G401 (cell line): ENCODE data around the gene AGAP1. TPM values are rescaled to one million over a fixed set of nuclear protein-coding genes. Genes with fewer than 3 reads are reported as not detected.

Source experiments
- DNase-seq: peaks from one replicate; pipeline ENCODE4 v3.0.0-alpha.2; 2015; ENCODE audit warnings: low spot score
- in situ Hi-C: cut with HindIII; loops from 2 replicates; pipeline ENCODE4 v1.10.0; 2016; ENCODE audit warnings: low sequenced_read_pairs, mixed read lengths
- total RNA-seq: library from RNA; depleted of rRNA; stranded (reverse); fragments of >200 nt; shearing (Covaris generic); gene quantifications from 2 replicates; pipeline ENCODE4 v1.2.3, GENCODE V29; 2014

The AGAP1 gene
- total RNA-seq, 1 experiment from 2014 or later, result 14.4 TPM

DNA sequence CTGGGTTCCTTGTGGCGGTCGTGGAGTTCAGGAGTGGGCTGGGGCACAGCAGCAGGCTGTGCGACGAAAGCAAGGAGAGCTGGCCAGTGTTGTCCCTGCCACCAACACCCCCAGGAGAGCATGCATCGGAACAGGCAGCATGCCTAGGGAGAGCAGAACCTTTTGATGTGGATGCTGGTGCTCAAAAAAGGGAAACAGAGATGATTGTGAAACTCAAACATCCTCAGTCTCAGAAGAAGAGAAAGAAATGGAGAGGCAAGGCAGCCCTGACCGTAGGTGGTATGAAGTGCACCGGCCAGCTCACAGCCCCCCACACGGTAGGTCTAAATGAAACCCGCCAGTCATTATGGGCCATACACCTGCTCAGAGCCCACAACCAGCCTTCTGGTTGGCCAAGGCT is 420.9 kb downstream of the AGAP1 start:
- in situ Hi-C loops, result no loop called here

DNA sequence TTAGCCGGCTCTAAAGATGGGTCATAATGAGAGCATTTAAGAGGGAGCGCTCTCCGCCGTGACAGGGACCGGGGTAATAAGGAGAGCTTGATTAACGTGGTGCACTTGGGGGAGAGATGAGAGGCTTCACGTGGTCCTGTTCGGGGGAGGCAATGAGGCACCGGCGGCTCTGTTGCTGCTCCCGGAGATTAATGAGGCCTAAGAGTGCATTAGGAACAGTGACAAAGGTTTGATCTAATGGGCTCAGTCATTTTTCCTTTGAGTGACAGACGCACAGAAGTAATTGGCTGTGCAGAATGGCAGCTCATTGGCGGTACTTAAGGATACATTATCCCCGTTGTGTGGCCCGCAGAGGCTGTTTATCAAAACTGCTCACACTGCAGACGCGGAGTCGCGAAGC is 423.7 kb downstream of the AGAP1 start:
- in situ Hi-C loops, result no loop called here
- DNase-seq, result no peak

More for the DNA sequence above, 420.9 kb downstream of the AGAP1 start:
- no peak for DNase-seq

DNA sequence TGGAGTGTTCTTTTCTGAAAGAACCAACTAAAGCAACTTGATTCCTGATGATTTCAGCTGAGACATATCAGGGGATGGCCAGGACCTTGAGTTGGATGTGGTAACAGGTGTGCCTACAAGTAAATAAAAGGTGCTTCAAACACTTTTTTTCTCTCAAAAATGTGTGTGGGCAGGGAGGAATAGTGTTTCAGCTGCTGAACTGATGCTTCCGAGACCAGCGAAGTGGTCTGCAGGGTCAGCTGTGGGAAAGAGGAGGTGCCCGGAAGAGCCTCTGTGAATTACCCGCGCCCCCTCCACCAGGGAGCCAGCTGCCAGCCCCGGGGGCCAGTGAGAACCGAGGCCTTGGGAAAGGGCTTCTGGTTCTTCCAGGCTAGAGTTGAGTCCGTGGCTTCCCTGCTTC is 425.0 kb downstream of the AGAP1 start:
- no peak for DNase-seq
- in situ Hi-C loops, result no loop called here

DNA sequence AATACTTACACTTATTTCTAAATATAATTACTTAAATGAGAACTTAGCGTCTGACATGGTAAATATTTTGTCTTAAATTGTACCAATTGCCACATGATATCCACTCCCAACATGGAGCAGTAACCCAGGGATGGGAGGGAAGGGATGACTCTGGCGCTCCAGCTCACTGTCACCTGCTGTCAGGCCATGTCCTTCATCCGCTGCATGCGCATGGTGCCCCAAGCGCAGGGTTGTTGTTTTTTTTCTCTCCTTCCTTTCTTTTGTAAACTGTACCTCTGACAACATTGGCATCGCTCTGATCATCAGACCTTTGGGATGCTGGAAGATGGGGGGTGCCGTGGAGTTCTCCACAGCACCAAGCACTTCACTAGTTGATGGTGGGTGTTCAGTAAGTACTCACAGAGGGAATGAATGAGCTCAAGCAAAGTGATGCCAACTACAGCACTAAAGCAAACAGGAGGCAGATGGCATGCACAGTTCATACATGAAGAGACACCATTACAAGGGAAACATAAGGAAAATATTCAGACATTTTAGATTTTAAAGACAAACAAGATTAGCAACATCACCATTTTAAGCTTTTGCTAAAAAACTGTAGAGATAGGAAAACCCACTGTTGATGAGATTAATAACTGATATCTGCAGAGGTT is 426.5 kb downstream of the AGAP1 start:
- no peak for DNase-seq
- in situ Hi-C loops, result no loop called here

DNA sequence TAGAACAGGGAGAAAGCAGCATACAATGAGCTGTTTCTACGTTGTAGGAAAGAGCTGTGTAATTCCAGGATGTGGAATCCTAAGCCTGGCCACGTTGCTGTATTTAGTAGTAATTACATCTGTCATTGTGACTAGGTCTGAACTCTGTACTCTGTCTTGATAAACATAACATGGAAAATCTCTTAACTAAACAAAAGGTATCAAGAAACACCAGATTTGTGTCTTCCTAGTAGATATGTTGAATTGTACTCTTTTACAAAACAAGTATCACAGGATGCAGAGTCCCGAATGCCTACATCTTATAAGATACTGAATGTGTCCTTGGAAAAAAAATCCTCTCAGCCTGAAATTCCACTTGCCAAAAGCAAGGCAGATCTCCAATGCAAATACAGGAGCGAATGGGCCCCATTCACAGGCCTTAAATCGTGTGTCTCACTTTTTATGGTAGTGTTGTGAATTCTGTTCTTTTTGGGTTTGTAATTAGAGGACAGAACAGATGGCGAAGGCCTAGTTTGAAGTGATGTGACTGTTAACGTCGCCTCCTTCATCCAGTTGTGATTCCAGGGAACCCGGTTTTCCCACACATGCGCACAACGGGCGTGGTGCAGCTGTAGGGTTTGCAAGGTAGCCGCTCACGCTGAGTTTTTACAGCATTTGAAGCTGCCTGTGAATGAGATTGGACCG is 427.8 kb downstream of the AGAP1 start:
- in situ Hi-C loops, result no loop called here

DNA sequence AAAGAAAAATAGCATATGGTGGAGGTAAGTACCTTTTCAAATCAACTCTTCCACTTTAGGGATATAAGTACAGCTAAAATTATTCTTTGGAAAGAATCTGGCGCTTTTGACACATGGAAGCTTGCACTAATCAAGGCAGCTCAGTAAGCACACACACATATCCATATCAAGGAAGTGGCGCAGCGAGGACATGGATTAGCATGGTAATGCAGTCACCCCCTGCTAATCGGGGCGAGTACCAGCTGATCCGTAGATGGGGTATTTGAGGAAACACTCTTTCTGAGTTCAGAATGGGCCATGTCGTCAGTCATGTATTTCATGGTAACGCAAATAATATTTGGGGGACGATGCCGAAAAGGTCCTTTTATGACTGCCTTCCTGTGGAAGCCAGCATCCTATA is 429.0 kb downstream of the AGAP1 start:
- no peak for DNase-seq
- in situ Hi-C loops, result no loop called here

More for the DNA sequence above, 427.8 kb downstream of the AGAP1 start:
- DNase-seq, result no peak

DNA sequence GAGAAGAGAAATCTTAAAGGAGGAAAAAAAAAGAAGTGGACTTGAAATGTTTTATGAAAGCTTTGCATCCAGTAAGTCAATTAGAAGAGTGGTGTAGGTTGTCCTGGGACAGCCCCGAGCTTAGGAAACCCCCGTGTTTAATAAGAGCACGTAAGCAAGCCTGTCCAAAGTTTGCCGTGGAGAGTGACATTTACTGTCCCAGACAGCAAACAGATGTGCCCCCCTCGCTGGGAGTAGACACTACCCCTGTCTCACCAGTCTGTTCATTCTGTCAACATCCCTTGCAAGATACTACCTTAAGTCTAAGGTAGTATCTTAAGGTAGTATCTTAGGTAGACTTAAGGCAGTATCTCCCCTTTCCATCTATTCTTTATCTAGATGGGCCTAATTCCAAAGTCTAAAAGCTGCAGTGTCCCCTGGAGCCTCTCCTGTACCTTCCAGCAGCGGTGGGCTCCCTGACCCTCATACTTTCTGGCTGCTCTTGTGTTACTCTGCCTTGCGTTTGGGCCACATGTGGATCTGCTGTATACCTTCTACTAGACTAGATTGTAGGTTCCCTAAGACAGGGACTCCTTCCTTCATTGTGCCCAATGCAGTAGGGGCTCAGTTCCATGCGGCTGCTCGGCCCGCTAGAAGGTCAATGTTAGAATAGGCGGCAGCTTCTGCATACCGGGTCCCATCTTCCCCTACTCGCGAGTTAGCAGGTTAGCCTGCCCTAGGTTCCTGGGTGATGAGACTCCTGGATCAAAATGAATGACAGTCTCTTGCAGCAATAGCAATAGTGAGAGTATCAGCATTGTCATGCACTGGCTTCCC is 430.2 kb downstream of the AGAP1 start:
- in situ Hi-C loops, result no loop called here
- no peak for DNase-seq

DNA sequence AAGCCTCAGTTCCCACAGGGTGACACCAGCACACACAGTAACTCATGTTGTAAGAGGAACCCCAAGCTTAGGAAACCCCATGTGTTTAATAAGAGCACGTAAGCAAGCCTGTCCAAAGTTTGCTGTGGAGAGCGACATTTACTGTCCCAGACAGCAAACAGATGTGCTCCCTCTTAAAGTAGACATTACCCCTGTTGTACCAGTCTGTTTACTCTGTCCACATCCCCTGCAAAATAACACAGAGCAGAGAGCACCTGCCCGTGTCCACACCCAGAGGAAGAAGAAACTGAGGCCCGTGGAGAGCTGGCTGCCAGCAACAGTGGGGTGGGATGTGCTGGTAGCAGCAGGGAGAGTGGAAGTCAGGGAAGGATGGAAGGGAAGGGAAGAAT is 430.8 kb downstream of the AGAP1 start:
- DNase-seq, result no peak
- in situ Hi-C loops, result no loop called here

DNA sequence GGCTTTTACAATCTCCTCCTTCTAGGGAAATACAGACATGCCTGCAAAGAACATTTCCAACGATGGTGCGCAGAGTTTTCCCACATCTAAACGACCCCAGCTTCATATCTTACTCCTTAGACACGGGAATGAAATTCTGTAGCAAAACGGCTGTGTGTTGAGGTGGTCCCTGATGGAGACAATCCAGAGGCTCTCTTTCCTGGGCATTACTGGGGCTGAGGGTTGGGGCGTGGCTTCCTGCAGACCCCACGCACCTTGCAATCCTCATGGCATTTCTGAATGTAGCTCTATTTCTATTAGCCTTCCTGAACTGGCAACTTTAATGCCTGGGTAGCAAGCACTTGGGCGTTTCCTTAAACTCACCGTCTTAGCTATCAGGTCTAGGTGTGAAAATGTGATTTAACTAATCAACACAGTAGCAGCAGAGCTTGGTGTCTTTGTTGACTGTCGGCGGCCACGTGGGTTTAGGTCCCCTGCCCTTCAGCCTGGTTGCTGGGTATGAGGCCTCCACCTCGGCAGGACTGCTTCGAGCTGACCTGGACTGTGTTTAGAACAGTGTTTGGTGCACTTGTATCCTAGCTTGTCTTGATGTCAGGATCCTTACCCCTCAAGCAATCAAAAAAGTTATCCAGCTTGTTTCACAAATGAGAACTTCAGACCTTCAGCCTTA is 431.5 kb downstream of the AGAP1 start:
- DNase-seq, result no peak
- in situ Hi-C loops, result no loop called here

DNA sequence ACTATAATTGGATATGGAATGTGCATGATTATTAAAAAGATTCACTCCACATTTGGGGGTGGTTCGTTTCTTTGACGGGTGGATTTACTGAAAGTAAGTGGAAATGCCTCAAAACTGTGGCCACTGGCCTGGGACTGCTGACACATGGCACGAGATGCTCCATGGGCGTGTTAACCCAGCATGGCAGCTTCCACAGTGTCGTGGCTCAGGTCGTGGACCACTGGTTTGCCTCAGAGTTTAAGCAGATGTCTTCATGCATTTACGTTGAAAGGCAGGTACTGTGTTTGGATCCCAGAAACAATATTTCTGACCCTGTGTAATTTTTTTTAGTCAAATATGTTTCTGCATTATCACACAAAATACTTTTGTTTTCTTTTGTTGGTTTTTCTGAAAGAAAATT is 432.4 kb downstream of the AGAP1 start:
- in situ Hi-C loops, result no loop called here
- DNase-seq, result no peak

DNA sequence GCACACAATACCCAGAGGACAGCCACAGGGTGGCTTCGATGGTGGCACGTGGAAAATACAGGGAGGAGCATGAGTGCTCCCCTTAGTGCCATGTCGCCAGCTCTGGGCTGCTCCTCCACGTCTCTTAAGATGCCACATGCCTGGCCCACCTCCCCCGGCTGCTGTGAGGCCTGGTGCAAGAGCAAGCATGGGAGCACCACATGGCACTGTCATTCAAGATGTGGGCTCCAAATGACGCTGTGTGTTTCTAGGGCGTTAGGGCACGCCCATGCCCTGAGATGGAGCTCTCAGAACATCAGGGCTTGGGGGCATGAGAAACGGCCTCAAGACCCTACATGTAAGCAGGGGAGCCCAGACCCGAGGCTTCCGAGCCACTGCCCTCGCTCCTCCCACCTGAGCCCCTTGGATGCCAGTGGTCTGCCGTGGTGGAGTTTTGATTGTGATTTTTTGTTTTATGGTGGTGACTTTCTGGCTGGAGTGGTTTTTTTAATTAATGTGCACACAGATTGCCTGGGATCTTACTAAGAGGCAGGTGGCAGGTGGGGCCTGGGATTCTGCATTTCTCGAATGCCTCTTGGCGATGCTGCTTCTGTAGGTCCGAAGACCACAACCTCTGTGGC is 435.0 kb downstream of the AGAP1 start:
- in situ Hi-C loops, result no loop called here

DNA sequence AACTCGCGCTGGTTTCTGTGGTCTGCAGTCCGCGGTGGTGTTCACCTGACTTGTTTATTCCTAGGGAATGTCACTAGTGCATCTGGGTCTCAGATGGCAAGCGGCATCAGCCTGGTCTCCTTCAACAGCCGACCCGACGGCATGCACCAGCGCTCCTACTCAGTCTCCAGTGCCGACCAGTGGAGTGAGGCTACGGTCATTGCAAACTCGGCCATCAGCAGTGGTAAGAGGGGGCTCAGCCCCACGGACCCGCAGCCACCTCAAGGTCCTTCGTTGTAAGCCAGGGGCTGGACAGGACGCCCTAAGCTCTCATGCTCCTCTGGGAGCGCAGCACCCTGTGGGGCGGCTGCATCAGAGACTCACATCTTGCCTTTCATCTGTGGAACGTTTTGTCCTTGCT is 436.9 kb downstream of the AGAP1 start:
- in situ Hi-C loops, result no loop called here
- DNase-seq, result no peak

More for the DNA sequence above, 435.0 kb downstream of the AGAP1 start:
- no peak for DNase-seq

DNA sequence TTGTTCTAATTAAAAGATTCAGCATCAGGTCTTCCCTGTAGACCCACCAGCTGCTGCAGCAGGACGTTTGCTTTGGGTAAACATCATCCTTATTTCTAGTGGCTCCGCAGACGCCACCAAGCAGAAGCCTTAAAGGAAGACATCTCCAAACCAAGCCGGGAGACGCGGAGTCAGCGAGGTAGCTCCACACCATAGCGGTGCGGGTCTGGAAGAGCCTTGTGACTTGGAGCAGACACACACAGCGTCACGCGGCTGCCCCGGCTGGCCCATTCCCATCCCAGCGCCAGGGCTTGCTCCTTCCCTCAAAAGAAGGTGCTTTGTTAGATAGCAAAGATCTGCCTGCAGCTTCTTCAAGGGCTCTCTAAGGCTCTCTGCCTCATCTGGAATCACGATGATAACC is 437.8 kb downstream of the AGAP1 start:
- in situ Hi-C loops, result no loop called here
- DNase-seq, result no peak

DNA sequence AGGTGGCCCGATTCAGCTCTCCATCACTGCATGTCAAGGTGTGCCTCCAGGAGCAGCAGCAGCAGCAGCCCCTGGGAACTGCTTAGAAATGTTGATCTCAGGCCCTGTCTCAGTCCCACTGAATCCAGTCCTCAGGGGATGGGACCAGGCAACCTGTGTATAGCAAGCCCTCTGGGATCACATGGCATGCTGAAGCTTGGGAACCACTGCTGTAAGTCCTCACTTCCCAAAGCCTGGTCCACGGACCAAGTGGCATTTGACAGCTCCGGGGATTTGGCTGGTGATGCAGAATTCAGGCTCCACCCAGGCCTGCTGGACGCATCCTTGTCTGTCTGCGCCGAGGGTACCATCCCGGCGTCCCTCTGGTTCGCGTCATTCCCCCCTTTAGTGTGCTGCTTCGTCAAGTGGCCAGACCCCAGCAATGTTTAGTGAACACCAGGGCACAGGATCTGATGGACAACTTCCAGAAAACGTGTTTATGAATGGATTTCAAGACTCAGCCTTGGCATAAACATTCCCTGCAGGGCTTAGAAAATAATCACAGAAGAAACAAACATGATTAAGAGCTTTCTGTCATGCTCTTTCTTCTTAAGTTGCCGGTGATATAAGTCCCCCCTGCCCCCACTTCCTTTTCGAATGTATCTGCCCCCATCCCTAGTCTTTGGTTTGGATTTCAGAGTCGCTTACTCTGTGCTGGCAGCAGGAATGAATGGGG is 440.4 kb downstream of the AGAP1 start:
- in situ Hi-C loops, result no loop called here
- peak; percentile 60 for DNase-seq

DNA sequence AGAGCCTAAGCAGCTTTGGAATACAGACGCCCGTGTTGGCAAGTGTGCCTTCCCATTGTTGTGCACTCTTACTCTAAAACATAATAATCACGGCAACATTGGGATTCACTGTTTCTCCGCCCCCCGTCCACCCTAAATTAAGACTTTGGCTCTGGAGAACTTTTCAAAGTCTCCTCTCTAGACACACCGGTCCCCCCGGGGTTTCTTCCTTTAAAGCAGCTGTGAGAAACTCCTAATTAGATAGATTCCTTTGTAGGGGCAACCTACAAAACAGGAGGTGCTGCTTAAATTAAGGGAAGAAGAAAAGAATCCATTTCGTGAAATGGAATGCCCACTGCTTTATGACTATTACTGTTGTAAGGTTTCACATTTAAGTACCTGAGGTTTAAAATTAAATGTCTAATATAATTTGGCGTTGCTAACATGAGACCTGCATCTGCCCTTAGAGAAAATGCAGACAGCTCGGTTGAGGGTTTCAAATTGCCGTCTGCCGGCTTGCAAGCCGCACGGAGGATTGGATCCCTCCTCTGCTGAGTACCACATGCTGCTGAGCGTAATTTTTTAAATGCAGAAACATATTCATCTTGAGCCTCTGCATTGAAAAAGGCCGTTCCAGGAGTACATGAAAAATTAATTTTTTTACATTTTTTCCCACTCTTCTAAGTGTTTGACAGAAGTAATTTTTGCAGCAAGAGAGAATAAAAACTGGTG is 441.1 kb downstream of the AGAP1 start:
- in situ Hi-C loops, result no loop called here
- no peak for DNase-seq

DNA sequence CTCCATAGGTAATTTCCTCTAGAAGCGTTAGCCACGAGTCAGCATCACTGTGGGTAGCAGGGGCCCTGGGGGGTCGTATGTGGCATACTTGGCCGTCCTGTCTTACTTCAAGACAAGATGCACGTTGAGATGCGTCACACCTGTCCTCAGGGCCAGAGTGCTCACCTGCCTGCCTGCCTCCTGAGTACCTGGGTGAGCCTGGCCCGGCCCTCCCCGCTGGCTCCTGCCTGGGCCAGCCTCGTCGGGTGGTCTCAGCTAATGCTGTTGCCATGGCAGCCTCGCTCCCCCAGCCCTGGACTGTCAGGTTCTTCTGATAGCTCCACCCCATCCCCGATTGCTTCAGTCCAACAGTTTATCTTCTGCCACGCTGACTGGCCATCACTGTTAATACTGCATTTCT is 441.9 kb downstream of the AGAP1 start:
- no peak for DNase-seq
- in situ Hi-C loops, result no loop called here

DNA sequence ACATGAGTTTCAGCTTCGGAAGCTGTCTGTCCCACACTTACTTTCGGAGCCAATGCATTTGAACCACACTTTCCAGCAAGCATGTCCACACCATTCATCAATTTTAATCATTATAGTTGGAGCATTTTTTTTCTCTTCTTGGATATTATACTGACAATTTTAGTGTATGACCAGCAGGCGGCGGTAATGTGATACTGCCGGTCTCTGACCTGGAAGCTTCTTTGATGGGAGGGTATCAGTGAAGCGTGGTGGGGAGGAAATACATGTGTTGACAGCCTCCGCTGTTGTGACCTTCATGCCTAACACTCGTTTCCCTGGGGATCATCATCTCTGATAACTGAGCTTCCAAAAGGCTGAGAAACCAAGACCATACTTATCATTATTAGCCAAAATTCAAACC is 442.6 kb downstream of the AGAP1 start:
- in situ Hi-C loops, result no loop called here
- no peak for DNase-seq

DNA sequence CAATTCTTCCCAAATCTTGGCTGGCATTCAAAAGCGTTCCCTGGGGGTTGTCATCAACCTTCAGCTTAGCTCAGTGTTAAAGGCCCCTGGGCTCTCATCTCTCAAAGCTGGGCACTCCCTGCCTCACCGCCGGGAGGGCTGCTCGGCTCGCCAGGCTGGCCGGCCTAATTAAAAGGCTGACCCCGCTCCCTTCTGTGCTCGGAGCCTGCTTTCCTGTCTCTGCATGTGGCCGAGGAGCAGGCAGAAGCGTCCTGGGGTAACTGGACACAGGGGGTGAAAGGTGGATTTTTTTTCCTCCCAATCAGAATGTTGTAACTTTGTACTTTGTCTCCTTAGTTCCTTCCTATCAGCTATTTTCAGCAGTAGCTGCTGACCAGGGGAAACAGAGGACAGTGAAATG is 443.2 kb downstream of the AGAP1 start:
- in situ Hi-C loops, result no loop called here
- no peak for DNase-seq
